Osteocyte (in vitro differentiated cells): ENCODE measurements around the gene NUCB1. TPM values are rescaled to one million over a fixed set of nuclear protein-coding genes. Genes with fewer than 3 reads are reported as not detected.

Source experiments
- DNase-seq: peaks from one replicate; pipeline ENCODE4 v3.0.0; 2021; ENCODE audit warnings: mixed read lengths; ENCODE audit not compliant: unreplicated experiment; ENCODE audit errors: extremely low spot score
- H3K27ac Mint-ChIP-seq: one replicate; pipeline ENCODE4 v1.8.0; 2021; ENCODE audit warnings: mild to moderate bottlenecking, mixed read lengths; ENCODE audit not compliant: unreplicated experiment
- H3K27me3 Mint-ChIP-seq: one replicate; pipeline ENCODE4 v1.8.0; 2021; ENCODE audit warnings: mixed read lengths; ENCODE audit not compliant: unreplicated experiment
- H3K36me3 Mint-ChIP-seq: one replicate; pipeline ENCODE4 v1.8.0; 2021; ENCODE audit warnings: mixed read lengths; ENCODE audit not compliant: unreplicated experiment
- H3K4me1 Mint-ChIP-seq: one replicate; pipeline ENCODE4 v1.8.0; 2021; ENCODE audit warnings: mixed read lengths; ENCODE audit not compliant: unreplicated experiment
- H3K4me3 Mint-ChIP-seq: one replicate; pipeline ENCODE4 v1.8.0; 2021; ENCODE audit warnings: mild to moderate bottlenecking, moderate library complexity, mixed read lengths; ENCODE audit not compliant: unreplicated experiment
- H3K9me3 Mint-ChIP-seq: one replicate; pipeline ENCODE4 v1.8.0; 2021; ENCODE audit warnings: mixed read lengths; ENCODE audit not compliant: unreplicated experiment
- CTCF ChIP-seq: fragments of 200-600 bp; sonication (generic); IDR thresholded peaks from 2 replicates; pipeline ENCODE4 v1.5.0; 2021; ENCODE audit warnings: antibody characterized with exemption, mild to moderate bottlenecking, moderate library complexity
- long read RNA-seq: library from polyadenylated mRNA; unstranded; transcript quantifications from one replicate; pipeline ENCODE4 v2.0.0, GENCODE V29; 2021
- total RNA-seq: library from RNA; stranded (reverse); gene quantifications from 2 replicates; pipeline ENCODE4 v1.2.1, GENCODE V29; 2021

The NUCB1 gene
- total RNA-seq, result 260 and 264 TPM in 2 replicates
- long read RNA-seq, transcript NUCB1-201 (13 exons, 2,668 nt), result major isoform, 37 of 54 reads
- long read RNA-seq, partial matches to known transcripts, result 11 of 54 reads
- long read RNA-seq, other reads (novel, unspliced or antisense), result 6 of 54 reads

- H3K27ac Mint-ChIP-seq, result peak within 1 kb of the TSS; percentile 97
Measured at GRCh38 chr19:48899781-48900476, at the start of gene NUCB1. TSS of gene NUCB1 (plus strand) at chr19:48900312. CDS start at chr19:48900797, 485 bp downstream.

GRCh38 chr19:48852292-48852691 is 47.8 kb upstream of the NUCB1 start:
- TF ChIP-seq CTCF, result no peak
- Mint-ChIP-seq H3K27ac (no peak overlapping the region), H3K4me3 (no peak overlapping the region)

More at GRCh38 chr19:48899781-48900476, at the start of gene NUCB1:
- Mint-ChIP-seq H3K4me3 (peak within 1 kb of the TSS; percentile 95), H3K27me3 (no peaks in the 10 kb centered on the region), H3K36me3 (peaks cover 9% of the 10 kb centered on the region), H3K9me3 (no peaks in the 10 kb centered on the region), H3K4me1 (peaks cover 26% of the 10 kb centered on the region)
- peak; percentile 99 for DNase-seq
- peak; percentile 40 for TF ChIP-seq CTCF

DNA sequence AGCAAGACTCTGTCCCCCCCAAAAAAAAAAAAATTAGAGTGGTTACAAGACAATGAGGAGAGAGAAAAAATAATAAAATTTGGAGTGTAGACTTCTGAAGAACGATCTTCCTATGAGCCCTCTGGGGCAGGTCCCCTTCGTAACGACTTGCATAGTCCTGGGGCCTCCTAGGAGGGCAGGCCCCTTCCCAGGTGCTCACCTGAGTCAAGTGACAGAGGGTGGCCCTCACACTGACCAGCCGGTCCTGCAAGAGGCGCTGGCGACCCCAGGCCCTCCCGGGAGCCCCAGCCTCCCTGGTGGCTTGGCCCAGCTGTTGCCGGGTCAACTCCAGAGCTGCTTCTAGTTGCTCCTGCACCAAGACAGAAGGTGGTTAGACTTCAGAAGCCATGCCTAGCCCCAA is 46.6 kb upstream of the NUCB1 start:
- TF ChIP-seq CTCF, result no peak
- H3K9me3 Mint-ChIP-seq, result no peaks in the 10 kb centered on the region
- DNase-seq, result no peak
- H3K27me3 Mint-ChIP-seq, result no peaks in the 10 kb centered on the region
- H3K4me1 Mint-ChIP-seq, result peaks cover 2% of the 10 kb centered on the region
- peaks cover 5% of the 10 kb centered on the region for H3K36me3 Mint-ChIP-seq
- H3K27ac Mint-ChIP-seq, result no peak overlapping the region
- no peak overlapping the region for H3K4me3 Mint-ChIP-seq

More at GRCh38 chr19:48852292-48852691, 47.8 kb upstream of the NUCB1 start:
- H3K27me3 Mint-ChIP-seq, result no peaks in the 10 kb centered on the region
- DNase-seq, result no peak
- H3K9me3 Mint-ChIP-seq, result no peaks in the 10 kb centered on the region
- peaks cover 2% of the 10 kb centered on the region for H3K4me1 Mint-ChIP-seq
- peaks cover 9% of the 10 kb centered on the region for H3K36me3 Mint-ChIP-seq

GRCh38 chr19:48854103-48854502 is 46.0 kb upstream of the NUCB1 start:
- H3K9me3 Mint-ChIP-seq, result no peaks in the 10 kb centered on the region
- no peaks in the 10 kb centered on the region for H3K27me3 Mint-ChIP-seq
- H3K36me3 Mint-ChIP-seq, result peaks cover 6% of the 10 kb centered on the region
- H3K4me1 Mint-ChIP-seq, result peaks cover 2% of the 10 kb centered on the region
- H3K4me3 Mint-ChIP-seq, result no peak overlapping the region
- TF ChIP-seq CTCF, result no peak
- H3K27ac Mint-ChIP-seq, result no peak overlapping the region
- DNase-seq, result no peak

- peaks cover 18% of the 10 kb centered on the region for H3K36me3 Mint-ChIP-seq
- H3K4me3 Mint-ChIP-seq, result no peak overlapping the region
- no peak for DNase-seq
- H3K4me1 Mint-ChIP-seq, result peaks cover 2% of the 10 kb centered on the region
- TF ChIP-seq CTCF, result no peak
- no peaks in the 10 kb centered on the region for H3K27me3 Mint-ChIP-seq
- H3K9me3 Mint-ChIP-seq, result no peaks in the 10 kb centered on the region
- no peak overlapping the region for H3K27ac Mint-ChIP-seq
Measured at GRCh38 chr19:48856921-48857320, 43.2 kb upstream of the NUCB1 start.
